Spleen (tissue), 11 donors: Measurements from ENCODE around the gene GRIK3. TPM values are rescaled to one million over a fixed set of nuclear protein-coding genes. Genes with fewer than 3 reads are reported as not detected.

Source experiments
- DNase-seq: peaks from one replicate; pipeline ENCODE4 v3.0.0-alpha.2; 2020
- H3K27ac ChIP-seq, 8 donors: fragments of 200-600 bp; sonication (generic) in 7 of 8; 1 replicate in 4 of 8; 2 replicates in 4 of 8; pipeline versions ENCODE4 v1.5.0 to v1.8.0; 2016 to 2021; ENCODE audit warnings: inconsistent platforms in 4 of 8, mild to moderate bottlenecking in 4 of 8, moderate library complexity in 1 of 8
- H3K27me3 ChIP-seq, 7 donors: fragments of 200-600 bp; sonication (generic) in 6 of 7; replicated peaks in 1 of 7; 1 replicate in 4 of 7; 2 replicates in 3 of 7; pipeline versions ENCODE4 v1.5.0 to v1.8.0; 2016 to 2021; ENCODE audit warnings: inconsistent platforms in 3 of 7, mild to moderate bottlenecking in 1 of 7
- H3K36me3 ChIP-seq, 6 donors: fragments of 200-600 bp; sonication (generic) in 5 of 6; 1 replicate in 4 of 6; 2 replicates in 2 of 6; pipeline versions ENCODE4 v1.5.0 to v1.8.0; 2016 to 2021; ENCODE audit warnings: inconsistent platforms in 2 of 6
- H3K4me1 ChIP-seq, 6 donors: fragments of 200-600 bp; sonication (generic) in 5 of 6; 1 replicate in 3 of 6; 2 replicates in 3 of 6; pipeline versions ENCODE4 v1.5.0 to v1.8.0; 2016 to 2021; ENCODE audit warnings: inconsistent platforms in 3 of 6
- H3K4me3 ChIP-seq, 8 donors: fragments of 200-600 bp; sonication (generic) in 7 of 8; 1 replicate in 4 of 8; 2 replicates in 4 of 8; pipeline versions ENCODE4 v1.5.0 to v1.8.0; 2016 to 2021; ENCODE audit warnings: inconsistent platforms in 4 of 8, mild to moderate bottlenecking in 4 of 8, moderate library complexity in 2 of 8
- H3K9me3 ChIP-seq, 8 donors: fragments of 200-600 bp; sonication (generic) in 7 of 8; 1 replicate in 4 of 8; 2 replicates in 4 of 8; pipeline versions ENCODE4 v1.5.0 to v1.8.0; 2016 to 2021; ENCODE audit warnings: inconsistent platforms in 4 of 8
- POLR2A ChIP-seq, 3 donors: fragments of 450-650 bp; IDR thresholded peaks; one replicate each; pipeline ENCODE4 v1.5.1; 2017; ENCODE audit warnings: antibody characterized with exemption in 3 of 3, mild to moderate bottlenecking in 1 of 3
- POLR2AphosphoS5 ChIP-seq, 3 donors: sonication (generic); formaldehyde crosslinking; IDR thresholded peaks; one replicate each; pipeline ENCODE4 v1.5.1; 2017; ENCODE audit warnings: antibody characterized with exemption in 3 of 3
- WGBS, 5 donors: extraction: QIAGEN DNeasy Blood & Tissue Kit in 3 of 5; methylation state at CpG; one replicate each; pipeline versions ENCODE4 v1.1.5 to v1.1.7; 2013 to 2018; 5-methylcytosine and 5-hydroxymethylcytosine counted together
- intact Hi-C: fragments of 100-400 bp; cut with DNase I; formaldehyde crosslinking; loops from one replicate; pipeline ENCODE4 v1.15.0; 2023; ENCODE audit warnings: low total_unique reads
- polyA plus RNA-seq, 3 donors: library from polyadenylated mRNA; stranded (reverse); fragments of 200-250 nt; gene quantifications; one replicate each; pipeline ENCODE4 v1.2.1, GENCODE V29; 2013
- total RNA-seq, 7 donors: library from RNA; depleted of rRNA in 3 of 7; stranded (reverse); fragments of >200 nt in 3 of 7; fragmentation: NEBNext Ultra II Directional in 4 of 7; extraction: Animal tissue kit (Norgen Biotek cat#: 25700) in 4 of 7; gene quantifications; one replicate each; pipeline versions ENCODE4 v1.1.0 to v1.2.1, GENCODE V29; 2016 to 2021
- TF ChIP-seq, protein P1 (sequence below), 11 experiments: fragments of 200-600 bp in 7 of 11; fragments of 450-650 bp in 4 of 11; sonication (generic) in 4 of 11; IDR thresholded peaks in 8 of 11; conservative IDR thresholded peaks in 3 of 11; 1 replicate in 7 of 11; 2 replicates in 4 of 11; pipeline versions ENCODE4 v1.4.0 to v1.8.0; 2016 to 2021; ENCODE audit warnings: antibody characterized with exemption in 11 of 11, inconsistent platforms in 4 of 11, mild to moderate bottlenecking in 1 of 11
- donor health status: healthy with polysubstance abuse.
- donor health status: DM: no; HTN: no; CAD: no; lungs with moderate emphysema.
- donor health status: DM: no; HTN: no; CAD: no.
- donor health status: Bipolar disorder and iron deficiency.
- donor health status: healthy.
- donor health status: DM: no; HTN: no; CAD: no.
- donor health status: DM: yes; HTN: yes; CAD: no.

The GRIK3 gene
- total and polyA plus RNA-seq, 10 donors = 0.09 to 0.74 (median 0.19) TPM

DNA sequence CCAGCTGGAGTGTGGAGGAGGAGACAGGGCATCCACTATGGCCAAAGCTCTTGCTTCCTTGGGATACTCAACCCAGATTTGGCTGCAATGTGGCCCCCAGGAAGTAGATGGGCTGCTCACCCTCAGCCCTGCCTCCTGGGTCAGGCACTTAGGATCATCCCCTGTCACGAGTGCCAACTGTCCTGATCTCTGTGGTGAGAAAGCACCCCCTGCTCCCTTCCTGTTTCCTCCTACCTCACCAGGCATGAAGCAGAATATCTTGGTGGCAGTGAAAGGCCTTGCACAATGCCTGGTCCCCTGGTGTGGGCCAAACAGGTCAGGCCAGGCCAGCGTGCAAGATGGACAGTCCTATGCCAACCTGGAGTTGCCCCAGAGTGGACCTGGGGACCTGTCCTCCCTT, 211.7 kb downstream of the GRIK3 start:
- peaks cover 0 to 54% (median 0%) of the 10 kb centered on the region in 7 donors for H3K27me3 ChIP-seq
- 6 to 54% (median 42%) methylated on average over 2 of the region's 2 CpGs for WGBS, 5 donors
- H3K9me3 ChIP-seq = no peaks in the 10 kb centered on the region
- no peaks in the 10 kb centered on the region for H3K36me3 ChIP-seq
- H3K4me1 ChIP-seq = no peaks in the 10 kb centered on the region
- intact Hi-C loops = no loop called here
- H3K4me3 ChIP-seq = no peak overlapping the region
- TF ChIP-seq, protein P1, sequence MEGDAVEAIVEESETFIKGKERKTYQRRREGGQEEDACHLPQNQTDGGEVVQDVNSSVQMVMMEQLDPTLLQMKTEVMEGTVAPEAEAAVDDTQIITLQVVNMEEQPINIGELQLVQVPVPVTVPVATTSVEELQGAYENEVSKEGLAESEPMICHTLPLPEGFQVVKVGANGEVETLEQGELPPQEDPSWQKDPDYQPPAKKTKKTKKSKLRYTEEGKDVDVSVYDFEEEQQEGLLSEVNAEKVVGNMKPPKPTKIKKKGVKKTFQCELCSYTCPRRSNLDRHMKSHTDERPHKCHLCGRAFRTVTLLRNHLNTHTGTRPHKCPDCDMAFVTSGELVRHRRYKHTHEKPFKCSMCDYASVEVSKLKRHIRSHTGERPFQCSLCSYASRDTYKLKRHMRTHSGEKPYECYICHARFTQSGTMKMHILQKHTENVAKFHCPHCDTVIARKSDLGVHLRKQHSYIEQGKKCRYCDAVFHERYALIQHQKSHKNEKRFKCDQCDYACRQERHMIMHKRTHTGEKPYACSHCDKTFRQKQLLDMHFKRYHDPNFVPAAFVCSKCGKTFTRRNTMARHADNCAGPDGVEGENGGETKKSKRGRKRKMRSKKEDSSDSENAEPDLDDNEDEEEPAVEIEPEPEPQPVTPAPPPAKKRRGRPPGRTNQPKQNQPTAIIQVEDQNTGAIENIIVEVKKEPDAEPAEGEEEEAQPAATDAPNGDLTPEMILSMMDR (IDR thresholded peaks at IDR 0.05 in 8 of 11, conservative IDR thresholded peaks at IDR 0.05 in 3 of 11) = no peak
- TF ChIP-seq POLR2A (IDR thresholded peaks at IDR 0.05) (no peak), POLR2AphosphoS5 (IDR thresholded peaks at IDR 0.05) (no peak)
- peak; percentile 30 for DNase-seq
- no peak overlapping the region for H3K27ac ChIP-seq

DNA sequence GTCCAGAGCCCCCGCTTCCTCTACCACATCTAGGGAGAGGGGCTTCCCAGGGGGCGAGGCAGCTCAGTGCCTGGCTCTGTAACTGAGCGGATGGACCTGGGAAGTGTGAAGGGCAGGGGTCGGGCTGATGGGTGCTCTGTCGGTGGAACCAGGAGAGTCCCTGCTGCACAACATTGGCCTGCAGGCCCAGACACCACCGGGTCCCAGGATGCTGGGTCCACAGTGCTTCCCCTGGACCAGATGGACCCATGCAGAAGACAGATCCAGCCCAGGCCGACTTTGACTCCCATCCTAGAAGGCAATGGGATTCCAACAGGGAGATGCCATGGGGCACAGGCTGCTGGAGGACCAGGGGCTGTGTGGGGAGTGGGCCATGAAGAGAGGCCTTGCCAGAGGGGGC, 212.9 kb downstream of the GRIK3 start:
- Histone ChIP-seq H3K9me3 (no peaks in the 10 kb centered on the region), H3K27ac (no peak overlapping the region), H3K4me3 (no peak overlapping the region), H3K4me1 (no peaks in the 10 kb centered on the region), H3K27me3 (peaks cover 0 to 54% (median 0%) of the 10 kb centered on the region in 7 donors), H3K36me3 (no peaks in the 10 kb centered on the region)
- intact Hi-C loops = no loop called here
- DNase-seq = peak; percentile 51
- 74 to 91% (median 78%) methylated on average over 4 to 7 of the region's 7 CpGs for WGBS, 5 donors
- TF ChIP-seq, protein P1 (IDR thresholded peaks at IDR 0.05 in 8 of 11, conservative IDR thresholded peaks at IDR 0.05 in 3 of 11) = no peak
- TF ChIP-seq POLR2AphosphoS5 (IDR thresholded peaks at IDR 0.05) (no peak), POLR2A (IDR thresholded peaks at IDR 0.05) (no peak)

DNA sequence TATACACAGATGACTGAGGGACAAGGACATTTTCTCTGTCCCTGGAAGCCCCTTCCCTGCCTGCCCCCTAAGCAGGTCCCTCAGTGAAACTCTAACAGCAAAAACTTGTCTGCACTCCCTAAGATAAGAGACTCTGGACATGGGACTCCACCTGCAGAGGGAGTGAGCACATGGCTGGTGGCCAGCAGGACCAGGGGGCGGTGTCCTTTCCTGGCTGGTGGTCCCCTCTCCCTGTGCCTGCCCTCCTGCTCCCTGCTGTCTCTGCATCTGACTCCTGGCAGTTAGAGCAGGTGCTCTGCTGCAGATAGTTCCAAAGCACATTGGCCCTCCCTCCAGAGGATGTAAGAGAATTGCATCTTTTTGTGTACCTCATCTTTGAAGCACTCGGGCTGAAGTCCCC, 215.5 kb downstream of the GRIK3 start:
- Histone ChIP-seq H3K27ac (no peak overlapping the region), H3K4me1 (no peaks in the 10 kb centered on the region), H3K9me3 (no peaks in the 10 kb centered on the region), H3K4me3 (no peak overlapping the region), H3K27me3 (peaks cover 0 to 41% (median 0%) of the 10 kb centered on the region in 7 donors), H3K36me3 (no peaks in the 10 kb centered on the region)
- WGBS, 5 donors = 50 to 78% (median 69%) methylated on average over 1 to 2 of the region's 2 CpGs
- peak; percentile 43 for DNase-seq
- TF ChIP-seq POLR2A (IDR thresholded peaks at IDR 0.05) (no peak), POLR2AphosphoS5 (IDR thresholded peaks at IDR 0.05) (no peak)
- TF ChIP-seq, protein P1 (IDR thresholded peaks at IDR 0.05 in 8 of 11, conservative IDR thresholded peaks at IDR 0.05 in 3 of 11) = no peak
- intact Hi-C loops = no loop called here

DNA sequence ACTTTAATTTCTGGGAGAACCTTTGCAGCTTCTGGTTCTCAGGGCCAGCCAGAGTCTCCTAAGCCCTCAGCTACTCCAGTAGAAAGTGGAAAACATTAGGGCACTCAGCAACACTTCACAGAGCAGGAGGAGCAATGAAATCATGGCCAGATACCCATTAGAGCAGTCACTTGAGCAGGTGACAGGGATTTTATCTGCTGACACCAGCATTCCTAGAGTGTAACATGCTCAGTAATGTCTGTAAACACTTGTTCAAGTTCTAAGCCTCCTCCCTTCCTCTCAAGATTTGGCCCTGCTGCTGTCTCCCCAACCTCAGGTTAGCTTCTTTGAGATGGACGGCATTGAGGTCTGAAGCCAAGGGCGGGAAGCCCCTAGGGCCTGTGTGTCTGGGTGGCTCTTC, 218.0 kb downstream of the GRIK3 start:
- 84 to 91% (median 86%) methylated on average over 2 of the region's 2 CpGs for WGBS, 5 donors

DNA sequence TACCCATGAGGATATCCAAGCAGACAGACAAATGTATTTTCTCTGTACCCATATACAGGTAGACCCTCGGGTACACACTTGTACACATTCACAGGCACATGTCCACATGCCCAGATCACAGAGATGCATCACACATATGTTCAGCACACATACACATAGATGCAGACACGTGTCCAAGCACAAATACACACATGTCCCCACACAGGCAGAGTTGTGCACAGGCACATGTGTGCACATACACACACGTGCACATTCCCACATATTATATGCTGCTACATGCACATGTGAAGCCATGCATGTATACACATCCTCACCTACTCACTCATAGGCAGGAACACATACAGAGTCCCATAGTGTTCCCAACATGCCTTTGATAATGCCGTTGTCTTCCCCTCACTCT, 219.5 kb downstream of the GRIK3 start:
- intact Hi-C loops = no loop called here
- no peak for TF ChIP-seq POLR2AphosphoS5 (IDR thresholded peaks at IDR 0.05)
- TF ChIP-seq, protein P1 (IDR thresholded peaks at IDR 0.05 in 8 of 11, conservative IDR thresholded peaks at IDR 0.05 in 3 of 11) = no peak
- no peak for TF ChIP-seq POLR2A (IDR thresholded peaks at IDR 0.05)
- DNase-seq = peak; percentile 17
- Histone ChIP-seq H3K9me3 (no peaks in the 10 kb centered on the region), H3K4me3 (no peak overlapping the region), H3K27ac (no peak overlapping the region), H3K27me3 (peaks cover 0 to 18% (median 0%) of the 10 kb centered on the region in 7 donors), H3K4me1 (no peaks in the 10 kb centered on the region), H3K36me3 (no peaks in the 10 kb centered on the region)
- 70 to 83% (median 74%) methylated on average over 4 of the region's 4 CpGs for WGBS, 5 donors

More for the DNA sequence above, 218.0 kb downstream of the GRIK3 start:
- Histone ChIP-seq H3K36me3 (no peaks in the 10 kb centered on the region), H3K27me3 (peaks cover 0 to 25% (median 0%) of the 10 kb centered on the region in 7 donors), H3K9me3 (no peaks in the 10 kb centered on the region), H3K27ac (no peak overlapping the region), H3K4me1 (no peaks in the 10 kb centered on the region), H3K4me3 (no peak overlapping the region)
- no peak for TF ChIP-seq POLR2A (IDR thresholded peaks at IDR 0.05)
- no peak for TF ChIP-seq POLR2AphosphoS5 (IDR thresholded peaks at IDR 0.05)
- DNase-seq = peak; percentile 2
- intact Hi-C loops = no loop called here
